PFSK-1 (cell line): Measurements from ENCODE around the gene OAS3.

Experiments
- POLR2AphosphoS5 ChIP-seq: IDR thresholded peaks from 2 replicates; pipeline ENCODE4 v1.6.1; 2012; ENCODE audit warnings: low read depth, mild to moderate bottlenecking, control low read depth, low read length, moderate library complexity
- TAF1 ChIP-seq: IDR thresholded peaks from 2 replicates; pipeline ENCODE4 v1.6.1; 2012; ENCODE audit warnings: low read length, control low read depth, borderline replicate concordance; ENCODE audit not compliant: insufficient read depth
- TF ChIP-seq, protein P1 (sequence below), 2 experiments: IDR thresholded peaks; 2 replicates each; pipeline versions ENCODE4 v1.6.1 to v1.8.0; 2011 to 2012; ENCODE audit warnings: low read depth in 2 of 2, low read length in 2 of 2, control low read depth in 1 of 2, inconsistent platforms in 1 of 2, mild to moderate bottlenecking in 1 of 2, moderate library complexity in 1 of 2; ENCODE audit not compliant: insufficient read depth in 1 of 2

GRCh38 chr12:112924986-112925385, 13.3 kb upstream of the OAS3 start:
- TF ChIP-seq, protein P1, sequence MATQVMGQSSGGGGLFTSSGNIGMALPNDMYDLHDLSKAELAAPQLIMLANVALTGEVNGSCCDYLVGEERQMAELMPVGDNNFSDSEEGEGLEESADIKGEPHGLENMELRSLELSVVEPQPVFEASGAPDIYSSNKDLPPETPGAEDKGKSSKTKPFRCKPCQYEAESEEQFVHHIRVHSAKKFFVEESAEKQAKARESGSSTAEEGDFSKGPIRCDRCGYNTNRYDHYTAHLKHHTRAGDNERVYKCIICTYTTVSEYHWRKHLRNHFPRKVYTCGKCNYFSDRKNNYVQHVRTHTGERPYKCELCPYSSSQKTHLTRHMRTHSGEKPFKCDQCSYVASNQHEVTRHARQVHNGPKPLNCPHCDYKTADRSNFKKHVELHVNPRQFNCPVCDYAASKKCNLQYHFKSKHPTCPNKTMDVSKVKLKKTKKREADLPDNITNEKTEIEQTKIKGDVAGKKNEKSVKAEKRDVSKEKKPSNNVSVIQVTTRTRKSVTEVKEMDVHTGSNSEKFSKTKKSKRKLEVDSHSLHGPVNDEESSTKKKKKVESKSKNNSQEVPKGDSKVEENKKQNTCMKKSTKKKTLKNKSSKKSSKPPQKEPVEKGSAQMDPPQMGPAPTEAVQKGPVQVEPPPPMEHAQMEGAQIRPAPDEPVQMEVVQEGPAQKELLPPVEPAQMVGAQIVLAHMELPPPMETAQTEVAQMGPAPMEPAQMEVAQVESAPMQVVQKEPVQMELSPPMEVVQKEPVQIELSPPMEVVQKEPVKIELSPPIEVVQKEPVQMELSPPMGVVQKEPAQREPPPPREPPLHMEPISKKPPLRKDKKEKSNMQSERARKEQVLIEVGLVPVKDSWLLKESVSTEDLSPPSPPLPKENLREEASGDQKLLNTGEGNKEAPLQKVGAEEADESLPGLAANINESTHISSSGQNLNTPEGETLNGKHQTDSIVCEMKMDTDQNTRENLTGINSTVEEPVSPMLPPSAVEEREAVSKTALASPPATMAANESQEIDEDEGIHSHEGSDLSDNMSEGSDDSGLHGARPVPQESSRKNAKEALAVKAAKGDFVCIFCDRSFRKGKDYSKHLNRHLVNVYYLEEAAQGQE (IDR thresholded peaks at IDR 0.05; ENCODE audit: insufficient read depth in 1 of 2, low read depth in 2 of 2, low read length in 2 of 2), result no peak
- TF ChIP-seq TAF1 (no peak), POLR2AphosphoS5 (no peak)
